Hippocampal formation (tissue), 2 donors: ENCODE data around the gene ERFE.
A peak's percentile ranks its signal among the peaks of the same experiment; 100 is the strongest.
"Not testable (repeated sequence)": the region's sequence is repeated elsewhere in the genome, so short reads cannot be mapped to it uniquely, and the experiment has no call there.

ENCODE experiments used
- DNase-seq, 2 donors: peaks; one replicate each; lab custom pipeline; 2025; lab: John Stamatoyannopoulos, UW

ERFE gene

DNA sequence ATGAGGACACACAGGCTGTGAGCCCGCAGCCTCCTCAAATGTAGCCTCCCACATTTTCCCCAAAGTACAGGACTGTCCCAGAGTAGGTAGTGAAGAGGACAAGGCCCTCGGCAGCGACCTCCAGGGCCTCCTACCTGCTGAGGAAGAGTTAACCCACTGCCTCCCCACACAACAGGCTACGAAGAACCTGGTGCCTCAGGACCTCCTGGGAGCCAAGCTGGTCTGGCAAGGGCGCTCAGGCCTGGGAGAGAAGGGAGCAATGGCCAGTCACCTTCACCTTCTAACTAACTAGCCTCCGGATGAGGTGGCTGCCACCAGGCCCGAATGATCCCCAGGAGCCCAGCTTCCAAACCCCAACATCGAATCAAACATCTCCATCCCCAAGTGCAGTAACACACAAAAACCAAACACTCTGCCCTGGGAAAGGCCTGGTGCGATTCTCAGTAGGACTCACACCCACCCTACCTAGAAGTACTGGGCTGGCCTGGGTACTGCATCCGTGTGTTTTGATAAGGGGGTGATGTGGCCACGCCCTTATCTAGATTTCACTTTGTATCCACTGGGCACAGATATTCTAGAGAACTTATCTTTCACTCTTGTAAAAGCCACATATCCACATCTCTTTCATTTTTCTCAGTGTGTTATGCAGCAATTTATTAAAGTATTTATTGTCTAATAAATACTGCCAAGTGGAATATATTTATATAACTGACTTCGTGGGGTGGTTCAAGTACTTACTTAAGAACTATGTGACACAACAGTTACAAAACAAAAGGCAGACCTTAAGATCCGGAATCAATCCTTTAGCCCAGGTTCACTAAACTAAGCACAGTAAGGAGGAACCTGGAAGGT, 9.7 kb downstream of the ERFE start:
- no peak for DNase-seq

- DNase-seq: no peak
Observed at GRCh38 chr2:238169048-238169707, 10.4 kb downstream of the ERFE start.

DNA sequence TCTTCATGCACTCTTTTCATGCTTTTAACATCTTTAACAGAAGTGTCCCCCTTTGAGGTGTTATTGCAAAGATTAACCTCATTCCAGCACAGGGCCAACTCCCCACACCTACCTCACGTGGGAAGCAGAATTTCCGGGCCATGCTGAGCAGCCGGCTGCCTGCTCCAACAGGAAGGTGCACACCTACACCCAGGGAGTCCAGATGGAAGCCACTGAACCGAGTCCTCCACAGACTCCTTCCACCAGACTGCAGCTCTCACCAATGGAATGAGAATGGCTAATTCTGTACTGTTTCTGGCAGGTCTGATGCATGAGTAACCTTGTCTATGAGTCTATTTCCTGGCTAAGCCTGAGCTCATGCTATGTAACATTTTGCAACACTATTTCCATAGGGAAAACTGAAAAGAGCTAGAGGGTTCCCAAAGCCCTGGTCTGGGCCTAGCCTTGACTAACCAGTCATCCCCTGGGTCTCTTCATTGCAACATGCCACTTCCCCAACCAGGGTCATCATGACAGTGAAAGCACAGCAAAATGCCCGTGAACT, 11.0 kb downstream of the ERFE start:
- DNase-seq: peak in 1 of 2 donors; percentile 24

DNA sequence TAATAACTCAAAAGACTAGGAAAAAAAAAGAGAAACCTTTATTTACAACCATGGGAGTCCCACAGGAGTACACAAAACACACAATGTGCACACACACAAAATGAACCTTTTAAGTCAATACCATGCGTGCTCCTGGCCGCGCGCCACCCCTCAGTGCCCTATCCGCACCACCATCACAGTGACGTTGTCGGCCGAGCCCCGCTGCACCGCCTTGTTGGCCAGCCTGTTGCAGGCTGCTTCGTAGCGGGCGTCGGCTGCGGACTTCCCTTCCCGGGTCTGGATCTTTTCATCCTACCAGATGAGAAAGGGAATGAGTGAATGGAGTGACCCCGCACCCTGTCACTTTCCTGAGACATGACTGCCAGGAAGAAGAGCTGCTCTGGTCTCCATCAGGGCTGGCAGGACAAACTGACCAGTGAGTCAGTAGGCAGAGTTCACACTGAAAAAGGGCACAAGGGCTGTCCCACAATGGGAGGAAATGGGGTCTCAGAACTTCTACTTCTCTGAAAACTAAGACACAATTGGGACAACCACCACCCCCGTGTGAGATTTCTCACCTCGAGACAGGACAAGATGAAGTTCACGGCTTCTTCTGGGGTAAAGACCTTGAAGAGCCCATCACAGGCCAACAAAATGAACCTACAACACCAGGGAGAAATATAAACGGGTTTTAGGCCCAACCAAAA, 11.8 kb downstream of the ERFE start:
- DNase-seq: no peak

DNA sequence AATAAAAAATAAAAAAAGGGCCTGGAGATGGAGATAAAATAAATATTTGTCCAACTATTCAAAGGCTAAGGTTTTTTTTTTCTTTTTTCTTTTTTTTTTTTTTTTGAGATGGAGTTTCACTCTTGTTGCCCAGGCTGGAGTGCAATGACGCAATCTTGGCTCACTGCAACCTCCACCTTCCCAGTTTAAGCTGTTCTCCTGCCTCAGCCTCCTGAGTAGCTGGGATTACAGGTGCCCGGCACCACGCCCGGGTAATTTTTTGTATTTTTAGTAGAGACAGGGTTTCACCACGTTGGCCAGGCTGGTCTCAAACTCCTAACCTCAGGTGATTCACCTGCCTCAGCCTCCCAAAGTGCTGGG, 12.3 kb downstream of the ERFE start:
- DNase-seq: not testable (repeated sequence)

GRCh38 chr2:238171575-238172187, 12.9 kb downstream of the ERFE start:
- DNase-seq: no peak

DNA sequence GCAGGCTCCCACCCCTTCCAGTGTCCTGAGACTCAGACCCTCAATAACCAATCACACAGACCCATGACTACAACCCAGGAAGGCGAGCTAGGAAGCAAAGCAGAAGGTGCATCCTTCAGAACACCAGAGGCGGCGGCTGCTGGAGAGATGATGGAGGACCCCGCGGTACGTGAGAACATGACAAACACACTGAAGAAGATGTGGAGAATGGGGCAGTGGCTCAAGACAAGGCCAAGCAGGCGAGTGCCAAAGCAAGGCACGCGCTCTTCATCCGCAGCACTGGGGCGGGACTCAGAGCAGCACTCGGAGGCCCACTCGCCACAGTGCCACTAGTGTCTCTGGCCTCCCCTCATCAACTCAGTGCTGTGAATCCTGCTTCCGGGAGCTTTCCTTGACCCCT, 13.7 kb downstream of the ERFE start:
- no peak for DNase-seq

GRCh38 chr2:238173692-238174091, 14.9 kb downstream of the ERFE start:
- no peak for DNase-seq

- no peak for DNase-seq
Observed at GRCh38 chr2:238174291-238174690, 15.5 kb downstream of the ERFE start.

GRCh38 chr2:238174701-238175100, 15.9 kb downstream of the ERFE start:
- no peak for DNase-seq

DNA sequence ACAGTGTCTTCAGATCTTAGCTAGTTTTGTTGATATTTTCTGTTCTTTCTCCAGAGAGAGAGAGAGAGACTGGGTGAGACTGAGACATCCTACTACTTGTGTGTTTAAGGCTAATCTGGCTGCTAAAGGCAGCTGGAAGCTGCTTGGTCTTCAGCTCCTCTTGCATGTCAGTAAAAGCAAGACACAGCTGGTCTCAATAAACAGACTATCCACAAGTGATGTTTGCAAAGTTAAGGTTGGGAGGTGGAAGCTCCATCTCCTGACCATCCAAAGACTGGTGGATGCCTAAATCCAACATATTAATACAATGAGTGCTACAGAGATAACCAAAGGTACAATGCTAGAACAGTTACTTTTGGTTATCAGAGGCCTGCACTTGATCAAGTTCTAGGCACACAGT, 17.8 kb downstream of the ERFE start:
- DNase-seq: no peak

GRCh38 chr2:238180554-238180953, 21.8 kb downstream of the ERFE start:
- DNase-seq: no peak

GRCh38 chr2:238182362-238182761, 23.6 kb downstream of the ERFE start:
- no peak for DNase-seq

DNA sequence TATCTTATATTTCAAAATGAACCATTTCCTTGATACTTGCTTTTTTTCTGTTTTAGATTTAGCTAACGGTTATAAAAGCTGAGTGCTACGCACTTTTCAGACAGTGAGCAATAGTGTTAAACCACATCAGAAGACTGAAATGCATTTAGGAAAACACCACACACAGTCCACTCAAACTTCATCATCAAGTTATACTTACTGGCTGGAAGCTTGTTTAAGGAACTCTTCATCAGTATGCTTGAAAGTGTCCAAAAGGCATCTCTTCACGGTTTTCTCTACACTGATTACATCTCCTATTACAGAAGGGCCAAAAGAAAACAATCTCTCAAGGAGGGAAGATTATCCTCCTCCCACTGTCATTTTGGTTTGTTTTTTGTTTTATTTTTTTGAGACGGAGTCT, 25.1 kb downstream of the ERFE start:
- no peak for DNase-seq

DNA sequence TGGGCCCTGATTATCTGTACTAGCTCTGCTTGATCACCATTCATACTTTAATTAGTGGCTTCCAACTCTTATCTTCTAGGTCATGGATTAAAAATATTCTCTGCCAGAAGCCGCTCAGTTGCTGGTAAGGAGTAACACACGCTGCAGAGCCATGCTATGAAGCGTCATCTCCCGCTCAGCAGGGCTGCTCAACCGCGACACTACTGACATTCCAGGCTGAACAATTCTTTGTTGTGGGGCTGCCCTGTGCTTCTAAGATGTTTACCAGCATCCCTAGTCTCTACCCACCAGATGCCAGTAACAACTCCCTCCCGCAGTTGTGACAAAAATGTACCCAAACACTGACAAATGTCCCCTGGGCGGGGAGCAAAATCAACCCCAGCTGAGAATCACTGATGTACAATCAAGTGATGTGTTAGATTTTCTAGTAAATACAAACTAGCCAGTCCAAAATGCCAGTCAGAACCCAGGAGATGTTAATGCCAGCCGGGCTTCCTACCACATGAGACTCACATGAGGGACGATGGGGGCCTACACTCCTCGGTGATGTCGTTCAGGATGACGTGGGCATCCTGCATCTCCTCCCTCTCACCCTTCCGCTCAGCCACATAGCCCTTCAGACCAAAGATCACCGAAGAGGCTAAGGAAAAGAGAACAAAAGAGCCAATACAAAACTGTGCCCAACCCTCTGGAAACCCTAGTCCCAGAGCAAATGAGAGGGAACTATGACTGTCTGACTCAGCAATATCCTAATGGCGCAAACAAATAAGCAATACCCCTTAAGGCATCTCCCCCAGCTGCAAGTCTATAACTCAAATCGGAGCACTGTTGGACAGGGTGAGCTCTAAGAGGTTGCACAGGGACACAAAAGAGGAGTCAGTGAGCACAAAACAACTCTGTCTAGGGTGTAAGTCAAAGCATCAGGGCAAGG, 29.1 kb downstream of the ERFE start:
- peak; percentile 54 to 56 for DNase-seq

- DNase-seq: no peak
Observed at GRCh38 chr2:238190445-238190844, 31.7 kb downstream of the ERFE start.

DNA sequence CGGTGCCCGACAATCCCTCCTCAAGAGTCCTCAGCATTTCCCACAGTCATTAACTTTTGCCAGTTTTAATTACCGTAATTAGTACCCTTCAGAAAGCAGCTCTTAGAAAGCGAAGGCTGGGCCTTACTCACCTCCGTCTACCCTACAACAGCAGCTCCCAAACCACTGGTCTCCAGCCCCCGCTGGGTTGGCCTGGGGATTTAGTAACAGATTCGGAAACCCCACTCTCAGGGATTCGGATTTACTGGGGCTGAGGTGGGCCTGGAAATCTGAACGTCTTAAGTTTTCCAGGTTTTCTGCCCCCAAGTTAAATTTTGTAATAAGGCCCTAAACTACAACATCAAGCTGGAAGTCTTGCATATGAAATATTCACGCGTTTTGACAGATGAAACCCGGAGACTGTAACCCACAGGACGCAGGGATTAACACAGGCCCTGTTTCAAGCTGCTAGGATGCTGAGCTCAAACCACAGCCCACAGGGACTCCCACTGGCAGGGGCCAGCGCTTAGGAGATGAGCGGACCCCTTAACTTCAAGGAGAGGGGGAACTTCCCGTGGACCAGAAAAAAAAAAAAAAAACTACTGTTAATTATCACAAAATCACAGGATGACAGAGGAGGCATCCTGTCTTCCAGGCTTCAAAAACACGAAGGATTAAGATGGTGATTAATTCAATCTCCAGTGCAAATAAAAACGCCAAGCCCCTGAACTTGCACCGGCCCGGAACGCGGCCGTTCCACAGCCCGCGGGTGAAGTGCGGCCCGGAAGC, 43.7 kb downstream of the ERFE start:
- DNase-seq: no peak

GRCh38 chr2:238203094-238203972, 44.6 kb downstream of the ERFE start, which contains the start of gene ILKAP:
Gene ILKAP (minus strand): TSS chr2:238203695. CDS start chr2:238203553, 142 bp downstream.
- DNase-seq: peak; percentile 84 to 88
